GM19468 (cell line): Measurements from ENCODE around the gene CERT1.
"Not testable (repeated sequence)": the region's sequence is repeated elsewhere in the genome, so short reads cannot be mapped to it uniquely, and the experiment has no call there.

Experiments
- ATAC-seq: cut with Tn5 transposase; IDR thresholded peaks from one replicate; pipeline ENCODE4 v1.9.1; 2021; ENCODE audit warnings: mild to moderate bottlenecking, moderate library complexity, moderate number of reproducible peaks; ENCODE audit not compliant: unreplicated experiment; ENCODE audit errors: extremely low read depth

Gene CERT1

DNA sequence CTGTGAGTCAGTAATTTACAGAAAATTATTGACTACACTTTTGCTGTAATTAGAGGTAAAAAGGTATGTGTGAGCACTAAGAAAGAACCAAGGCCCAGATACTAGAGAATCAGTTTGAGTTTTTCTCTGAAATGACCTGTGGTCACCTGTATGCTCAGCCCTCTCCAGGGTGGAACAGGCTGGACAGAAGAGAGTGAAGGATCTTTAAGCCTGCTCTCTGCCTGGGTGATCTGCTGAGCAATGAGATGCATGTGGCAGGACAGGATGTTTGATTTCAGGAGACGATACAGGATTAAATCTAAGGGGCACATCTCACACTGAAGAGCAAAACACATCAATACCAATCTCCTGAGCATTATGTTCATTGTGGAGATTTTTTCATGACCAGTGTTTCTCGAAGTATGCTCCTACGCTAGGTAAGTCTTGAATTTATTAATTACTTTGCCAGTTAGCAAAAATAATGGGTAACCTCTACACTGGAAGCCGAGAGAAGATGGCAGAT is 148.9 kb downstream of the CERT1 start:
- no peak for ATAC-seq

DNA sequence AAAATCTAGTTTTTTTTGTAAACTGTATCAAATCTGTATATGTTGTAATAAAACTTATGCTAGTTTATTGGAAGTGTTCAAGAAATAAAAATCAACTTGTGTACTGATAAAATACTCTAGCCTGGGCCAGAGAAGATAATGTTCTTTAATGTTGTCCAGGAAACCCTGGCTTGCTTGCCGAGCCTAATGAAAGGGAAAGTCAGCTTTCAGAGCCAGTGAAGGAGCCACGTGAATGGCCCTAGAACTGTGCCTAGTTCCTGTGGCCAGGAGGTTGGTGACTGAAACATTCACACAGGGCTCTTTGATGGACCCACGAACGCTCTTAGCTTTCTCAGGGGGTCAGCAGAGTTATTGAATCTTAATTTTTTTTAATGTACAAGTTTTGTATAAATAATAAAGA is 150.1 kb downstream of the CERT1 start:
- ATAC-seq, result no peak

- no peak for ATAC-seq
Observed at GRCh38 chr5:75358117-75358516, 153.3 kb downstream of the CERT1 start.

GRCh38 chr5:75356719-75357118 is 154.7 kb downstream of the CERT1 start:
- no peak for ATAC-seq

DNA sequence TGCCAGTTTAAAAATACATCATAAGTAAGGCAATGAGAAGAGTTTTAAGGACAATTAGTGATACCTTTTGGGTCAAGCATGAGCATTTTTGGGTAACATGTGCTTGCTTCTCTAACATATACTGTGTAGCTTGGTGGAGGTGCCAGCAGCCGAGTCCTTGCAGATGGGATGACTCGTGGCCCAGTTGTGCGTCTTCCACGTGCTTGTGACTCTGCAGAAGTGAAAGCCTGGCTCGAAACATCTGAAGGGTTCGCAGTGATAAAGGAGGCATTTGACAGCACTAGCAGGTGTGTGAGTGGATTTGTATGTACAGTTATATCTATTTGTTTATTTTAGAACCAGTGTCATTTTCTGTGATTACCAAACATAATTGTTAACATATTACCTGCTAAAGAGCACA is 156.2 kb downstream of the CERT1 start:
- ATAC-seq, result no peak

DNA sequence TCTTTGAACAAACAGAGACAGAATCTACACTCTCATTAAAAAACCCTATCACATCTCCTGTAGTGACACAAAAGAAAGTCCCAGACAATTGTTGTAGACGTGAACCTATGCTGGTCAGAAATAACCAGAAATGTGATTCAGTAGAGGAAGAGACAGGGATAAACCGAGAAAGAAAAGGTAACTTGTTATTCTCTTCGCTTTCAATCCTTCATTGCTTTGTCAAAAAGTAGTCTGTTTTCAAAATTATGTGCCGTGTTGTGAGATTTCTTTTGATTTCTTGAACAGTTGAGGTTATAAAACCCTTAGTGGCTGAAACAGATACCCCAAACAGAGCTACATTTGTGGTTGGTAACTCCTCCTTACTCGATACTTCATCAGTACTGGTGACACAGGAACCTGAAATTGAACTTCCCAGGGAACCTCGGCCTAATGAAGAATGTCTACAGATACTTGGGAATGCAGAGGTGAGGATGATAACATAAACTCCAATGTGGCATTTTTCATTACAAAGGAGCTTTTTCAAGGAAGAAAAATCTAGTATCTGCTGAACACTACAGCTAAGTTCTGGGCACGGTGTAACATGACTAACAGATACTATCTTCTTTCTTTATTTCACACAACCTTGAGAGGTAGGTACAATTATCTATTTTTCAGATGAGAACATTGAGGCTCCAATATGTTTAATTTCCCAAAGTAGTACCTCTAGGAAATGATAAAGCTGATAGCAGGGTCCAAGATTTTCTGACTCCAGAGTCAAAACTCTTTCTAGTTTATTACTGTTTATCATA is 160.1 kb downstream of the CERT1 start:
- ATAC-seq, result no peak

DNA sequence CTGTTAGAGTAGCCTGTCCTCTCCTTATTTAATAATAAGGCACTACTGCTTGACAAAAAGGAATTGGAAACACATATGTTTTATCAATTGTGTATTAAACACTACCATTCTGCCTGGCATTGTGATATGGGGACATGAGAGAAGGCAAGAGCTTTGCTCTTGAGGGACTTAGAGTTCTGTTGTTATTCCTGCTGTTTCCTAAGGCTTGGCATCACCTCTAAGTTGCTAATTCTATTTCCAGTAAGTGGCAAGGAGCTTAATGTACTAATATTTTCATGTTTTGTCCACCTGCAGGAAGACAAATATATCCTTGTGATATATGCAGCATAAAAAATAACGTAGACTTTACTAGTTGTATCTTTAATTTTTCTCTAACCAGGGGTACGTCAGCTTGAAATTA is 161.8 kb downstream of the CERT1 start:
- ATAC-seq, result no peak

- no peak for ATAC-seq
Observed at GRCh38 chr5:75348241-75348640, 163.2 kb downstream of the CERT1 start.

DNA sequence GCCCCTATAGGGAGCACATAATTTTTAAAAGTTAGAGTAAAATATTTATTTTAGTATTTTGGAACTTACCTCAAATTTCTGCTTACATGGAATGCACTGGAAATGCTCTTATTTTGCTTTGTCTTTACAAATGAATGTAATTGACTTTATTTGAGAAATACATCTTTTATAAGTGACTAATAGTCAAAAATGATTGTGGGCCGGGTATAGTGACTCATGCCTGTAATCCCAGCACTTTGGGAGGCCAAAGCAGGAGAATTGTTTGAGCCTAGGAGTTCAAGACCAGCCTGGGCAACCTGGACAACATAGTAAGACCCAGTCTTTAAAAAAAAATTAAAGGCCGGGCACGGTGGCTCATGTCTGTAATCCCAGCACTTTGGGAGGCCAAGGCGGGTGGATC is 168.6 kb downstream of the CERT1 start:
- ATAC-seq, result no peak

DNA sequence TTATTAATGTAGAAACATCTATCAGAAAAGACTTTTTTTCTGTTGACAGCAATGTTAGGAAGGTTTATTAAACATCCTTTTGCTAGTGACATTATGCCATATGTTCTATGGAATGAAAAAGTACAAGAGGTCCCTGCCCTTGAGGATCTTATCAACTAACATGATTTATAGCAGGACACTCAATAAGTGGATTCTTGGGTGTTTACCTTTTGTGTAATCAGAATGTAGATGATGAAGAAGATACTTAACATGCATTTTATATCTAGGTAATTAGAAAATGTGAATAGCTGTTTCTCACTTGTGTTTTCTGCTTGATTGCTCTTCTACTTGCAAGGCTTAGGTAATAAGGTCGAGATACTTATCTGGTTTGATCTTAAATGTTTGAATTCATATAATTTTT is 169.5 kb downstream of the CERT1 start:
- ATAC-seq, result no peak

GRCh38 chr5:75340714-75341478 is 170.5 kb downstream of the CERT1 start:
- no peak for ATAC-seq

GRCh38 chr5:75338408-75338807 is 173.0 kb downstream of the CERT1 start:
- no peak for ATAC-seq

DNA sequence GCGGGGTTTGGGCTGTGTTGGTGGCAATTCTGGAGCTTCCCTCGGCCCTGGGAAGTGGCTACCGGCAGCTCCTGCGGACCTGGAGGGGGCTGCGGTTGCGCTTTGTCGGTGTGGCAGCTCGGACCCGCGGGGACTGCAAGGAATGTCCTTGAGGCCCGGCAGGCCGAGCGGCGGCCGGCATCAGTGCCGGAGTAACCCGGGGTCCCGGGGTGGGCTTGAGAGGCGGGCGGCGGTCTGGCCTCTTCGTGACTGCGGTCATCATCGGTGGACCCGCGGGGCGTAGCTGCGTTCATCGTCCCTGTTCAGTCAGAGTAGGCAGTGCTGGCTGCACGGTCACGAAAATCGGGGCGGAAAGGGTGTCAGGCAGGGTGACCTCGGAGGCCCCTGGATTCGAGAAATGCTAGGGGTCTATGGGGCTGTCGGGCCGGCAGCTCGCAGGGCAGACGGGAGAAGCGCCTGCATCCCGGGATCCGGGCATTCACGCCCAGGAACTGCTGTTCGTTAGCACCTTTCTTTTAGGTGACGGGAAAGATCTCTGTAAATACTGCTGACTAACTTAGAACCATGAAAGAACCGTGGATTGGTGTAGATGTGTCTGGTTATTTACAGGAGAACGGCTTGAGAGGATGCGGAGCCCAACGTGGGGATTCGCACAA is 173.9 kb downstream of the CERT1 start:
- ATAC-seq, result no peak

- ATAC-seq, result peak; percentile 97
Observed at GRCh38 chr5:75336615-75337336, 174.7 kb downstream of the CERT1 start, which contains the start of gene HMGCR. TSS of gene HMGCR (plus strand) at chr5:75337220. CDS start at chr5:75342606, 5,386 bp downstream.

GRCh38 chr5:75335952-75336614 is 175.3 kb downstream of the CERT1 start:
- no peak for ATAC-seq

- no peak for ATAC-seq
Observed at GRCh38 chr5:75335486-75335885, 175.9 kb downstream of the CERT1 start.

GRCh38 chr5:75334413-75334812 is 177.0 kb downstream of the CERT1 start:
- ATAC-seq, result not testable (repeated sequence)

DNA sequence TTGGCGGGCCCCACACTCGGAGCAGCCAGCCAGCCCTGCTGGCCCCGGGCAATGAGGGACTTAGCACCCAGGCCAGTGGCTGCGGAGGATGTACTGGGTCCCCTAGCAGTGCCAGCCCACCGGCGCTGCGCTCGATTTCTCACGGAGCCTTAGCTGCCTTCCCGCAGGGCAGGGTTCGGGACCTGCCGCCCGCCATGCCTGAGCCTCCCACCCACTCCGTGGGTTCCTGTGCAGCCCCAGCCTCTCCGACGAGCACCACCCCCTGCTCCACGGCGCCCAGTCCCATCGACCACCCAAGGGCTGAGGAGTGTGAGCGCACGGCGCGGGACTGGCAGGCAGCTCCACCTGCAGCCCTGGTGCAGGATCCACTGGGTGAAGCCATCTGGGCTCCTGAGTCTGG is 177.7 kb downstream of the CERT1 start:
- ATAC-seq, result not testable (repeated sequence)
